ENCODE measurements around the gene AKAP12.

AKAP12 gene

GRCh38 chr6:151197556-151197955 lies 42.2 kb upstream of the AKAP12 start:
- Histone ChIP-seq H3K27me3 (ENCODE audit: insufficient read depth, low read length, poor library complexity, severe bottlenecking) (no peaks in the 10 kb centered on the region), H3F3A (ENCODE audit: low read depth) (no peaks in the 10 kb centered on the region), H3K36me3 (ENCODE audit: insufficient read depth, low read length) (no peaks in the 10 kb centered on the region), H3K4me1 (ENCODE audit: insufficient read depth, low read length, poor library complexity, severe bottlenecking) (no peaks in the 10 kb centered on the region), H3K4me2 (ENCODE audit: low read depth, low read length, poor library complexity, severe bottlenecking) (no peak overlapping the region), H3K9me3 (ENCODE audit: insufficient read depth, low read depth, low read length) (no peaks in the 10 kb centered on the region), H3K9ac (ENCODE audit: low read depth, low read length, poor library complexity, severe bottlenecking) (no peak overlapping the region), H3K79me2 (ENCODE audit: insufficient read depth, low read length) (no peaks in the 10 kb centered on the region), H3K4me3 (ENCODE audit: low read length, poor library complexity, severe bottlenecking) (no peak overlapping the region), H4K20me1 (ENCODE audit: insufficient read depth, low read length, poor library complexity, severe bottlenecking) (no peaks in the 10 kb centered on the region), H3K9me2 (replicated peaks; ENCODE audit: low read depth, low read length) (no peaks in the 10 kb centered on the region), H2AFZ (ENCODE audit: low read length) (no peak overlapping the region)
- TF ChIP-seq CTCF (conservative IDR thresholded peaks at IDR 0.05; ENCODE audit: low read length) (no peak), EZH2phosphoT487 (IDR thresholded peaks at IDR 0.05; ENCODE audit: borderline replicate concordance) (no peak)

GRCh38 chr6:151199991-151200390 lies 39.8 kb upstream of the AKAP12 start:
- no peaks in the 10 kb centered on the region for H3K4me1 ChIP-seq (ENCODE audit: insufficient read depth, low read length, poor library complexity, severe bottlenecking)
- H4K20me1 ChIP-seq (ENCODE audit: insufficient read depth, low read length, poor library complexity, severe bottlenecking): no peaks in the 10 kb centered on the region
- no peaks in the 10 kb centered on the region for H3K9me3 ChIP-seq (ENCODE audit: insufficient read depth, low read depth, low read length)
- no peaks in the 10 kb centered on the region for H3K36me3 ChIP-seq (ENCODE audit: insufficient read depth, low read length)
- H3F3A ChIP-seq (ENCODE audit: low read depth): no peaks in the 10 kb centered on the region
- H3K9me2 ChIP-seq (replicated peaks; ENCODE audit: low read depth, low read length): no peaks in the 10 kb centered on the region
- H3K9ac ChIP-seq (ENCODE audit: low read depth, low read length, poor library complexity, severe bottlenecking): no peak overlapping the region
- H3K27me3 ChIP-seq (ENCODE audit: insufficient read depth, low read length, poor library complexity, severe bottlenecking): no peaks in the 10 kb centered on the region
- H2AFZ ChIP-seq (ENCODE audit: low read length): no peak overlapping the region
- no peak for TF ChIP-seq EZH2phosphoT487 (IDR thresholded peaks at IDR 0.05; ENCODE audit: borderline replicate concordance)
- TF ChIP-seq CTCF (conservative IDR thresholded peaks at IDR 0.05; ENCODE audit: low read length): no peak
- no peak overlapping the region for H3K4me2 ChIP-seq (ENCODE audit: low read depth, low read length, poor library complexity, severe bottlenecking)
- no peak overlapping the region for H3K4me3 ChIP-seq (ENCODE audit: low read length, poor library complexity, severe bottlenecking)
- H3K79me2 ChIP-seq (ENCODE audit: insufficient read depth, low read length): no peaks in the 10 kb centered on the region

- Histone ChIP-seq H3K4me2 (ENCODE audit: low read depth, low read length, poor library complexity, severe bottlenecking) (no peak overlapping the region), H3K4me1 (ENCODE audit: insufficient read depth, low read length, poor library complexity, severe bottlenecking) (no peaks in the 10 kb centered on the region), H3K9me2 (replicated peaks; ENCODE audit: low read depth, low read length) (no peaks in the 10 kb centered on the region), H3K79me2 (ENCODE audit: insufficient read depth, low read length) (no peaks in the 10 kb centered on the region), H3K9me3 (ENCODE audit: insufficient read depth, low read depth, low read length) (no peaks in the 10 kb centered on the region), H3K36me3 (ENCODE audit: insufficient read depth, low read length) (no peaks in the 10 kb centered on the region), H3F3A (ENCODE audit: low read depth) (no peaks in the 10 kb centered on the region), H3K4me3 (ENCODE audit: low read length, poor library complexity, severe bottlenecking) (no peak overlapping the region), H4K20me1 (ENCODE audit: insufficient read depth, low read length, poor library complexity, severe bottlenecking) (no peaks in the 10 kb centered on the region), H2AFZ (ENCODE audit: low read length) (no peak overlapping the region), H3K9ac (ENCODE audit: low read depth, low read length, poor library complexity, severe bottlenecking) (no peak overlapping the region), H3K27me3 (ENCODE audit: insufficient read depth, low read length, poor library complexity, severe bottlenecking) (no peaks in the 10 kb centered on the region)
- TF ChIP-seq EZH2phosphoT487 (IDR thresholded peaks at IDR 0.05; ENCODE audit: borderline replicate concordance) (no peak), CTCF (conservative IDR thresholded peaks at IDR 0.05; ENCODE audit: low read length) (no peak)
Measured at GRCh38 chr6:151205721-151206600, 33.8 kb upstream of the AKAP12 start.

Data from Loucy (cell line).